GM13976 (cell line): ENCODE measurements around the gene SLC38A6.

Experiments
- DNase-seq: peaks from one replicate; pipeline ENCODE4 v3.0.0; 2012; ENCODE audit warnings: low spot score
- in situ Hi-C: fragments of 300-500 bp; cut with MboI; formaldehyde crosslinking; loops from one replicate; pipeline ENCODE4 v1.12.0; 2022; ENCODE audit warnings: low sequenced_read_pairs, mixed read lengths, inconsistent platforms; ENCODE audit not compliant: unreplicated experiment
- TF ChIP-seq, protein P1 (sequence below): IDR thresholded peaks from 2 replicates; pipeline ENCODE4 v1.5.1; 2012; ENCODE audit warnings: borderline replicate concordance, mild to moderate bottlenecking; ENCODE audit not compliant: insufficient read depth; ENCODE audit errors: extremely low read depth, missing control alignments, control extremely low read depth

The SLC38A6 gene

DNA sequence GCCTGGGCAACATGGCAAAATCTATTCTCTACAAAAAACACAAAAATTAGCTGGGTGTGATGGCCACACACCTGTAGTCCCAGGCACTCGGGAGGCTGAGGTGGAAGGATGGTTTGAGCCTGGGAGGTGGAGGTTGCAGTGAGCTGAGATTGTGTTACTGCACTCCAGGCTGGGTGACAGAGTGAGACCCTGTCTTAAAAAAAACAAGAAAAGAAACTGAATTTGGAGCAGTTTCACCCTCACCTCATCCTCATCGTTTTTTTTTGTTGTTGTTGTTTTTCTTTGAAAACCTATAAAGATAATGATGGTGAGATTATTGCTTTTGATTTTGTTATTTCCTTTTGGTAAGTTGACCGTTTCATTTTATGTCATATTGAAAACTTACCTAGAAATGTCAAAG is 60.7 kb downstream of the SLC38A6 start:
- TF ChIP-seq, protein P1, sequence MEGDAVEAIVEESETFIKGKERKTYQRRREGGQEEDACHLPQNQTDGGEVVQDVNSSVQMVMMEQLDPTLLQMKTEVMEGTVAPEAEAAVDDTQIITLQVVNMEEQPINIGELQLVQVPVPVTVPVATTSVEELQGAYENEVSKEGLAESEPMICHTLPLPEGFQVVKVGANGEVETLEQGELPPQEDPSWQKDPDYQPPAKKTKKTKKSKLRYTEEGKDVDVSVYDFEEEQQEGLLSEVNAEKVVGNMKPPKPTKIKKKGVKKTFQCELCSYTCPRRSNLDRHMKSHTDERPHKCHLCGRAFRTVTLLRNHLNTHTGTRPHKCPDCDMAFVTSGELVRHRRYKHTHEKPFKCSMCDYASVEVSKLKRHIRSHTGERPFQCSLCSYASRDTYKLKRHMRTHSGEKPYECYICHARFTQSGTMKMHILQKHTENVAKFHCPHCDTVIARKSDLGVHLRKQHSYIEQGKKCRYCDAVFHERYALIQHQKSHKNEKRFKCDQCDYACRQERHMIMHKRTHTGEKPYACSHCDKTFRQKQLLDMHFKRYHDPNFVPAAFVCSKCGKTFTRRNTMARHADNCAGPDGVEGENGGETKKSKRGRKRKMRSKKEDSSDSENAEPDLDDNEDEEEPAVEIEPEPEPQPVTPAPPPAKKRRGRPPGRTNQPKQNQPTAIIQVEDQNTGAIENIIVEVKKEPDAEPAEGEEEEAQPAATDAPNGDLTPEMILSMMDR: no peak
- in situ Hi-C loops: no loop called here
- no peak for DNase-seq

DNA sequence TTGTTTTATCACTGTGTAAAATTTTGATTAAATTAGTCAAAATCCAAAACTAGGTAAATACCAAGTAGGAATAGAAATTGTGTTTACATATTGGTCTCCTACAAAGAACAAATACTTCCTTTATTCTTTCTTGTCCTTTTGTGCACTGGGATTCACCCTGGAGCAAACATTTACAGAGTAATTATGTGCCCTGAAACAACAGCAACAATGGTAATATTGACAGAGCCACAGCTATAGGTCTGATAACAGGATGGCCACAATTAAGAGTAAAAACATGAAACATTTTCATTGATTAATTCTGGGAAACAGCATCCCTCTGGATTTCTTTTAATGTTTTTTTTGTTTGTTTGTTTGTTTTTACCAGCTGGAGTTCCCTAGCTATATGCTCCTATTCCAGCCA is 61.2 kb downstream of the SLC38A6 start:
- DNase-seq: no peak
- in situ Hi-C loops: no loop called here
- TF ChIP-seq, protein P1: no peak

DNA sequence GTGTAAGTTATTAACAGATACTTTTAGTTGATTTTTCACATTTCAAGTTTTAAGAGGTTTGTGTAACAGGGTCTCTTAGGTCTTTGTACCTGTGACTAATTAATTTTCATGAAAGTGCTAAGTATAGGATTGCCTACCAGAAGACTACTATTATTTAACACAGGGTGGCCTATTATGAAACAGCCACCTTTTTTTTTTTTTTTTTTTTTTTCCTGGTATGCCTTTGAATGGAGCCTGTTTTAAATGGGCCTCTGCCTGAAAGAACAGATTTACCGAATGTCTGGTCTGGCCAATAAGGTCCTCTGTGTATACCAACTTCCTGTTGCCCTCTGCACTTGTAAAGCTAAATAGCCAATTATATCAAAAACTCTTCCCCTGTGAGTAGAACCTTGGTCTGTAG is 62.5 kb downstream of the SLC38A6 start:
- DNase-seq: no peak
- in situ Hi-C loops: no loop called here
- TF ChIP-seq, protein P1: no peak

DNA sequence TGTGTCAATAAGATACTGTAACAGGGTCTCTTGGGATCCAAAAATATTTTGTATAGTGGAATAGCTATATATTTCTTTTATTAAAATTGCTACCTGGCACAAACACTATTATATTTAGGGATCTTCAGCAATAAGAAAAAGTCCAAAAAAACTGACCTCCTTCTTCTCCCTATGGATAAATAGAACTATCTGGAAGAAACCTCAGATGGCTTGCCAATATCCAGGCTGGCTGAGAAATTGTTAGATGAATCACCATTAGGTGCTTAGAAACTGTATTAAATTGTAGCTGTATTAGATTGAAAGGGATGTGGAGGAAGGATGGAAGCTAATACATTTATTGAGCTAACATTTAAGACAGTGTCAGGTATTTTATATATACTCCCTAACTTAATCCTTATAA is 66.0 kb downstream of the SLC38A6 start:
- no peak for DNase-seq
- TF ChIP-seq, protein P1: no peak
- in situ Hi-C loops: no loop called here

DNA sequence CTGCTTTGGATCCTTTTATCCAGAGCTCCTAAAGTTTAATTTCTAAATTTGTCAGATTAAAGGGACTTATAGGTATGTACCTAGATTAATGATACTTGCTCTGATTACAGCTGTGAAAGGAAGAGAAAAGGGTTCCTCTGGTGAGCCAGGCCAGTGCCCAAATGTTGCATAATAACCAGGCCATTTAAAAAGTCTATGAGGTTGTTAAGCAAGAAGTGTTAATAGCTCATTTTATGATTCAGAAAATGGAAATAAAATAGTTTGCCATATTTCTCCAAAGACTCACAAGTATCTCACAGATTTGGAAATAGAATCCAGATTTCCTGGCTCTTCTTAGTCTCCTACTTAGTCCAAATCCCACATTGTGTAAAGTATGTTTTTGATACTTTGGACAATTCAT is 67.6 kb downstream of the SLC38A6 start:
- TF ChIP-seq, protein P1: no peak
- in situ Hi-C loops: no loop called here
- DNase-seq: no peak

DNA sequence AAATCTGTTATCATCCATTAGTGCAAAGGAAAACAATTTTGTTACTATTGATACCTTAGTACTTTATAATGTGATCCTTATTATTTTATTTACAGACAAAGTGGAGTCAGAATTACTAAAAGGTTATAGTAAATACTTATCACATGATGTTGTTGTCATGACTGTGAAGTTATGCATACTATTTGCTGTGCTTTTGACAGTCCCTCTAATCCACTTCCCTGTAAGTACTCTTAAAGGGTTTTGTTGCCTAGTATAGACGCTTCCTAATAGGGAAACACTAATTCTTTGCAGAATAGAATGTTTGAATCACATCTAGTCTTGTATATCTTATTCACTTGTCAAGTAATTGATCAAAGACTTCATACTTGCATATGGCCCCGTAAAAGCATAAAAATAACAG is 69.4 kb downstream of the SLC38A6 start:
- in situ Hi-C loops: no loop called here

DNA sequence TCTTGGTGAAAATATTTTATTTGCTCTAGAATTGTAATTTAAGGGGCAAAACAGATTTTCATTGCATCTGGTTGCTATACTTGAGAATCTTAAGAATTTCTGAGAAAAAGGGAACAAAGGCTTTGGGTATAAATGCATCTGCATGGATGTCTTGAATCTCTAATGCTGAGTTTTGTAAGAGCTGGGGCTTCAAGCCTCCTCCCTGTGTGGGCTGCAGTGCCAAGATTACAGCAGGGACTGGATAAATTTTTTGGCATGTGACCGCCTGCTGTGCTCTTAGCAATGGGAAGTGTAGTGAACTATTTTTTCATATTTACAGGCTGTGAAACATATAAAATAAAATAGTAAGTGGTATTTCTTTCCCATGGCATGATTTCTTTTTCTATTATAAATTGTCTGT is 70.0 kb downstream of the SLC38A6 start:
- TF ChIP-seq, protein P1: no peak
- in situ Hi-C loops: no loop called here
- no peak for DNase-seq

More for the DNA sequence above, 69.4 kb downstream of the SLC38A6 start:
- DNase-seq: no peak
- TF ChIP-seq, protein P1: no peak
